Vagina (tissue), 2 donors: ENCODE measurements around the gene TAGAP. TPM values are rescaled to one million over a fixed set of nuclear protein-coding genes. Genes with fewer than 3 reads are reported as not detected.
A peak's percentile ranks its signal among the peaks of the same experiment; 100 is the strongest.

Experiments used
- DNase-seq, 2 donors: peaks; one replicate each; pipeline ENCODE4 v3.0.0-alpha.2; 2017; ENCODE audit errors: extremely low spot score in 2 of 2
- H3K27ac ChIP-seq: fragments of 200-600 bp; sonication (generic); one replicate; pipeline ENCODE4 v1.5.1; 2019
- H3K27me3 ChIP-seq: fragments of 200-600 bp; sonication (generic); one replicate; pipeline ENCODE4 v1.5.1; 2019
- H3K36me3 ChIP-seq, 2 donors: fragments of 200-600 bp; sonication (generic); one replicate each; pipeline ENCODE4 v1.5.1; 2017 to 2019
- H3K4me1 ChIP-seq: fragments of 200-600 bp; sonication (generic); one replicate; pipeline ENCODE4 v1.5.1; 2019
- H3K4me3 ChIP-seq, 2 donors: fragments of 200-600 bp; sonication (generic); 1 replicate in 1 of 2; 2 replicates in 1 of 2; pipeline ENCODE4 v1.5.1; 2016 to 2019
- H3K9me3 ChIP-seq: fragments of 200-600 bp; sonication (generic); one replicate; pipeline ENCODE4 v1.5.1; 2019
- POLR2A ChIP-seq, 2 donors: fragments of 450-650 bp; IDR thresholded peaks; one replicate each; pipeline ENCODE4 v1.6.1; 2017; ENCODE audit warnings: antibody characterized with exemption in 2 of 2, mild to moderate bottlenecking in 2 of 2, moderate library complexity in 2 of 2
- POLR2AphosphoS5 ChIP-seq, 2 donors: sonication (generic); formaldehyde crosslinking; IDR thresholded peaks; one replicate each; pipeline ENCODE4 v1.9.0; 2017; ENCODE audit warnings: antibody characterized with exemption in 2 of 2, mild to moderate bottlenecking in 2 of 2, low read depth in 1 of 2; ENCODE audit not compliant: insufficient read depth in 1 of 2
- intact Hi-C: fragments of 100-400 bp; cut with DNase I; formaldehyde crosslinking; loops from one replicate; pipeline ENCODE4 v1.15.1; 2023
- total RNA-seq: library from RNA; depleted of rRNA; stranded (reverse); fragments of >200 nt; gene quantifications from one replicate; pipeline ENCODE4 v1.2.3, GENCODE V29; 2016
- TF ChIP-seq, protein P1 (sequence below), 3 experiments: fragments of 450-650 bp in 2 of 3; fragments of 200-600 bp in 1 of 3; sonication (generic) in 1 of 3; IDR thresholded peaks; one replicate each; pipeline ENCODE4 v1.5.1; 2017 to 2019; ENCODE audit warnings: antibody characterized with exemption in 3 of 3, mild to moderate bottlenecking in 2 of 3, moderate library complexity in 2 of 3

TAGAP gene
- total RNA-seq, 1 donor from 2014 or later = 8.1 TPM

DNA sequence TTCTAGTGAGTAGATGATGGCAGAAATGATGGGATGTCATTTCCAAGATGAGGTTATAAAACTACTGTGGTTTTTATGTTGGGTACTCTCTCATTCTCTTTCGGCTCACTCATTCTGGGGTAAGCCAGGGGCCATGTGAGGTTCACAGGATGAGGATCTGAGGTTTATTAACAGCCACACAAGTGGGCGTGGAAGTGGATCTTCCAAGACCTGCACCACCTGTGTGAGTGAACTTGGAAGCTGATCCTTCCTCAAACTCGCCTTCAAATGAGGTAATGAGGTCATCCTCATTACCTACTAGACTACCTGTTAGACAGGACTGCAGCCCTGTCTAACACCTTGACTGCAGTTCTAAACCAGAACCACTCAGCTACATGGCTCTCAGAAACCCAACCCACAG is 45.1 kb upstream of the TAGAP start:
- H3K27me3 ChIP-seq = no peaks in the 10 kb centered on the region
- H3K36me3 ChIP-seq = no peaks in the 10 kb centered on the region
- no peaks in the 10 kb centered on the region for H3K4me1 ChIP-seq
- intact Hi-C loops = no loop called here
- no peak overlapping the region for H3K4me3 ChIP-seq
- no peak for TF ChIP-seq POLR2AphosphoS5 (IDR thresholded peaks at IDR 0.05; ENCODE audit: insufficient read depth in 1 of 2, low read depth in 1 of 2)
- TF ChIP-seq POLR2A (IDR thresholded peaks at IDR 0.05) = no peak
- TF ChIP-seq, protein P1, sequence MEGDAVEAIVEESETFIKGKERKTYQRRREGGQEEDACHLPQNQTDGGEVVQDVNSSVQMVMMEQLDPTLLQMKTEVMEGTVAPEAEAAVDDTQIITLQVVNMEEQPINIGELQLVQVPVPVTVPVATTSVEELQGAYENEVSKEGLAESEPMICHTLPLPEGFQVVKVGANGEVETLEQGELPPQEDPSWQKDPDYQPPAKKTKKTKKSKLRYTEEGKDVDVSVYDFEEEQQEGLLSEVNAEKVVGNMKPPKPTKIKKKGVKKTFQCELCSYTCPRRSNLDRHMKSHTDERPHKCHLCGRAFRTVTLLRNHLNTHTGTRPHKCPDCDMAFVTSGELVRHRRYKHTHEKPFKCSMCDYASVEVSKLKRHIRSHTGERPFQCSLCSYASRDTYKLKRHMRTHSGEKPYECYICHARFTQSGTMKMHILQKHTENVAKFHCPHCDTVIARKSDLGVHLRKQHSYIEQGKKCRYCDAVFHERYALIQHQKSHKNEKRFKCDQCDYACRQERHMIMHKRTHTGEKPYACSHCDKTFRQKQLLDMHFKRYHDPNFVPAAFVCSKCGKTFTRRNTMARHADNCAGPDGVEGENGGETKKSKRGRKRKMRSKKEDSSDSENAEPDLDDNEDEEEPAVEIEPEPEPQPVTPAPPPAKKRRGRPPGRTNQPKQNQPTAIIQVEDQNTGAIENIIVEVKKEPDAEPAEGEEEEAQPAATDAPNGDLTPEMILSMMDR (IDR thresholded peaks at IDR 0.05) = no peak
- DNase-seq = peak in 1 of 2 donors; percentile 11
- H3K27ac ChIP-seq = no peak overlapping the region
- H3K9me3 ChIP-seq = no peaks in the 10 kb centered on the region

GRCh38 chr6:159089443-159089842 is 44.7 kb upstream of the TAGAP start:
- Histone ChIP-seq H3K27ac (no peak overlapping the region), H3K36me3 (no peaks in the 10 kb centered on the region), H3K4me3 (no peak overlapping the region), H3K9me3 (no peaks in the 10 kb centered on the region), H3K27me3 (no peaks in the 10 kb centered on the region), H3K4me1 (no peaks in the 10 kb centered on the region)
- intact Hi-C loops = no loop called here
- DNase-seq = no peak
- TF ChIP-seq POLR2AphosphoS5 (IDR thresholded peaks at IDR 0.05; ENCODE audit: insufficient read depth in 1 of 2, low read depth in 1 of 2) (no peak), POLR2A (IDR thresholded peaks at IDR 0.05) (no peak)
- TF ChIP-seq, protein P1 (IDR thresholded peaks at IDR 0.05) = no peak

DNA sequence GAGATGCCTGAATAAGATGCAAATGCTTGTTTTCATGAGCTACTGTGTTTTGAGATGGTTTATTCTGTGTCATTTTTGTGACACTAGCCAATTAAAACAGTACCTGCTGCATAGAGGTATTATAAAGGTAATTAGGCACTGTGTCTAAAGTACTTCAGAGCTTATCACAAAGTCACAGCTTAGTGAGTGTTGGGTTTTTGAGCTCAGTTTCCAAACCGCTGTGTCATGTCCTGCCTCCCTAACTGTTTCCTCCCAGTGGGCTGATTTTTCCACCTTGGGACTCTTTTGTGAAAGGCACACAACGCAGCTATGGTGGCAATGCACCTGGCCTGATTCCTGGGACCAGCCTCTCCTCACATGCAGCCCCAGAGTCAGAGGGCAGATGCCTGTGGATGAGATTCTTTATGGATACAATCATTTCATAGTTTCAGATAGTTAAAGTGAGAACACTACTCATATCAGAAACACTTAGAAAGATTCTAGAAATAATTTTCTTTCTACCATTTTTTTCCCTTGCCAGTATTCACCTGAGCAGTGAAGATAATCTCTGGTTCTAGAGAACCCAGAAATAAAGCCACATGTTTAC is 41.3 kb upstream of the TAGAP start:
- intact Hi-C loops = no loop called here
- Histone ChIP-seq H3K27me3 (no peaks in the 10 kb centered on the region), H3K4me3 (no peak overlapping the region), H3K36me3 (no peaks in the 10 kb centered on the region), H3K9me3 (no peaks in the 10 kb centered on the region), H3K27ac (no peak overlapping the region), H3K4me1 (no peaks in the 10 kb centered on the region)
- no peak for TF ChIP-seq POLR2A (IDR thresholded peaks at IDR 0.05)
- TF ChIP-seq POLR2AphosphoS5 (IDR thresholded peaks at IDR 0.05; ENCODE audit: insufficient read depth in 1 of 2, low read depth in 1 of 2) = no peak
- TF ChIP-seq, protein P1 (IDR thresholded peaks at IDR 0.05) = no peak
- peak in 1 of 2 donors; percentile 29 for DNase-seq

DNA sequence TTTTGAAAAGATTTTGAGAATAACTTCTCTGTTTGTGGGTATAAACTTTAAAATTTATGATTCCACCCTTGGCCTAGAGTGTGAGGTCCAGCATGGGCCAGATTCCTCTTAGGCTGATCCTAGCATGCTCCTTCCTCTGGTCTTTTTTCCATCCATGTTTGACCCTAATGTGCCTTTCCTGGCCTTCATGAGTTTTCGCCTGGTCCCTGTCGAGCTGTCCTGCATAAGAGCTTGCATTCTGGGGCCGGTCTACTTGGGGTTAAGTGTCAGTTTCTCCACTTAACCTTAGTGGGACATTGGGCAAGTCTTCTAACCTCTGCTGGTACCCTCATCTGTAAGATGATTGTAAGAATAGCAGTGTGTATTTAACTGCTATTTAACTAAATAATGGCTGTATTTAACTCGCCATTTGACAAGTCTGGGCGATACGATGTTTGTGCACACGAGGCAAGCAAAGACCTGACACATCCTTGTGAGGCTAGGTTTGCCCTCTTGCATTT is 40.7 kb upstream of the TAGAP start:
- Histone ChIP-seq H3K27ac (no peak overlapping the region), H3K4me1 (no peaks in the 10 kb centered on the region), H3K27me3 (no peaks in the 10 kb centered on the region), H3K9me3 (no peaks in the 10 kb centered on the region), H3K4me3 (no peak overlapping the region), H3K36me3 (no peaks in the 10 kb centered on the region)
- DNase-seq = peak in 1 of 2 donors; percentile 44
- TF ChIP-seq, protein P1 (IDR thresholded peaks at IDR 0.05) = no peak
- TF ChIP-seq POLR2A (IDR thresholded peaks at IDR 0.05) = no peak
- TF ChIP-seq POLR2AphosphoS5 (IDR thresholded peaks at IDR 0.05; ENCODE audit: insufficient read depth in 1 of 2, low read depth in 1 of 2) = no peak
- intact Hi-C loops = no loop called here

DNA sequence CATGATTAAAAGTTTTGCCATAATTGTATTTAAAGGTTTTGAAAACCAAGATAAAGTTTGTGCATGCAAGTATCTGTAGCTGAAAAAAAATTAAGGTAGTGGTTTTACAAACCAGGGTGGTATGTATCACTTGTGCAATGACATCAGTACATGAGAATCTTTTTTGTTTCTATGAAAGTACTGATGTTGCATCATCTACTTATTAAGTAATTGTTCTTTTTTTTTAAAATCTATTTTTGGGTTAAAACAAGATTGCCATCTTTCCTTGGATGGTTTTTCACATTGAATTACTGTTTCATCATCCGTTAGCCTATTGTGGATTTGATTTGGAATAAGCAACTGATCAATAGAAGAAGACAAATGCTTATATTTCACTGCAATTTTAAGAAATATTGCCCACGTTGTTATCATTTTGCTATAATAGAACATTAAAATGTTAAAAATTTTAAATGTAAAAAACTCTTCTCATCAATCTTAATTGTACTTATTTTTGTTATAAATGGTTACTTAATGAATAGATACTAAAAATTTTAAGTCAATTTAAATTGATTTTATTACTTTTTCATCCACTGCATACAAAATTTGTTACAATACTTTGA is 39.8 kb upstream of the TAGAP start:
- H3K4me1 ChIP-seq = no peaks in the 10 kb centered on the region
- H3K27ac ChIP-seq = no peak overlapping the region
- no peak overlapping the region for H3K4me3 ChIP-seq
- no peak for DNase-seq
- H3K27me3 ChIP-seq = no peaks in the 10 kb centered on the region
- no peaks in the 10 kb centered on the region for H3K36me3 ChIP-seq
- no peaks in the 10 kb centered on the region for H3K9me3 ChIP-seq
- intact Hi-C loops = no loop called here
- TF ChIP-seq POLR2A (IDR thresholded peaks at IDR 0.05) (no peak), POLR2AphosphoS5 (IDR thresholded peaks at IDR 0.05; ENCODE audit: insufficient read depth in 1 of 2, low read depth in 1 of 2) (no peak)
